GM12891 (cell line): ENCODE data around the gene FAM222B.

Source experiments
- PAX5 ChIP-seq: IDR thresholded peaks from 2 replicates; pipeline ENCODE4 v1.6.1; 2011; ENCODE audit warnings: low read length, moderate library complexity, mild to moderate bottlenecking; ENCODE audit not compliant: insufficient read depth, severe bottlenecking
- POLR2A ChIP-seq: IDR thresholded peaks from 2 replicates; pipeline ENCODE4 v1.6.1; 2011; ENCODE audit warnings: low read depth, low read length, control low read depth
- POLR2AphosphoS5 ChIP-seq: IDR thresholded peaks from 2 replicates; pipeline ENCODE4 v1.6.1; 2011; ENCODE audit warnings: low read depth, low read length, control low read depth
- POU2F2 ChIP-seq: IDR thresholded peaks from 2 replicates; pipeline ENCODE4 v1.6.1; 2011; ENCODE audit warnings: low read depth, mild to moderate bottlenecking, control low read depth, low read length, moderate library complexity
- TAF1 ChIP-seq: IDR thresholded peaks from 2 replicates; pipeline ENCODE4 v1.6.1; 2011; ENCODE audit warnings: low read depth, low read length, control low read depth

GRCh38 chr17:28734712-28735241 lies 107.8 kb downstream of the FAM222B start:
- TF ChIP-seq POU2F2 = no peak
- no peak for TF ChIP-seq POLR2AphosphoS5
- no peak for TF ChIP-seq POLR2A
- no peak for TF ChIP-seq PAX5
- no peak for TF ChIP-seq TAF1
